Measurements from ENCODE around the gene GSTM3.

GSTM3 gene

DNA sequence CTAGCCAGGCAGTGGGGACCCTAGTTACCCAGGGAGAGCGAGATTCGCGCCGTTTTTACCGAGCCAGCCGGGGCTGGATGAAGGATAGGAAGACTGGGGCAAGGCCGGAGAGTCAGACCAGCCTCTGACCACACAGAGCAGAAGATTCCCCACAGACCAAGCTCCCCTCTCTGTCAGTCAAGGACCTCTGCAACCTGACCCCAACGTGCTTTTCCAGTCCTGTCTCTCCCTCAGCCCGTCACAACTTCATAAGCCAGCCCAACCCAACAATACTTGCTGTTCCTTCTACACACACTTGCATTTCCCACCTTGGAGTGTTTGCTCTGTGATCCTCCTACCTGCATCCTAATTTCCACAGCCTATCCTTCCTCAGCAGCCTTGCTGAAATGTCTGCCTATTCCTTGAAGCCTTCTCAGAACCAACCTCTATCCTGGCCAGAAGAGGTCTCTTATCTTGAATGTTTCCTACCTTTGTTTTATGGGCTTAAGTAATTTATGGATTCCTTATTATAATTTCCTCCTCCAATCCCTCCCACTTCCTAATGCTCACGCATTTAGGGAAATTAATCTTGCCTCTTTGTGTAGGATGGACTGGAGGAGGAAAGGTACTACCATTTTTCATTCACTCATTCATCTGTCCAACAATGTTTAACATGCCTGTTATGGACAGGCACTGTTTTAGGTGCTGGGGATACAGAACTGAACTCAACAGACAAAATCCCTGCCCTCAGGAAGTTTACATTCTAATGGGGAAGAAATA is at the start of gene GSTM3:
Gene GSTM3, minus strand, starts transcription at position 424 of the 759 bp plus-strand sequence. CDS start 751 bp downstream, outside the sequence.
- no peak for DNase-seq (ENCODE audit: low read depth)

DNA sequence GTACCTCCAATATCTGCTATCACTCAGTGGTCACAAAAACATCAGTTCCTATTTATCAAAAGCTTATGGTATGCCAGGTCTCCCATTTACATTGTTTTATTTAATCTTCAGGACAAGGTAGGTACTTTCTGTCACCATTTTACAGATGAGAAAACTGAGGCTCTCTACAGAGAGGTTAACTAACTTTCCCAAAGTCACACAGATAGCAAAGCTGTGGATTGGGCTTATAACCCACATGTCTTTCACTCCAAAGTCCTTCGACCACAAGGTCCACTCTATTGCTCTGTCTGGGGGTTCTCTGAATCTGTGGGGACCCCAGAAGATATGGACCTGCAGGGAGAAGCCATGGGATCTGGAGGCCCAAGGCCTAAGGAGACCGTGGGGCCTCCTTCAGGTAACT is 49.5 kb upstream of the GSTM3 start:
- no peak for DNase-seq (ENCODE audit: low read depth)

DNA sequence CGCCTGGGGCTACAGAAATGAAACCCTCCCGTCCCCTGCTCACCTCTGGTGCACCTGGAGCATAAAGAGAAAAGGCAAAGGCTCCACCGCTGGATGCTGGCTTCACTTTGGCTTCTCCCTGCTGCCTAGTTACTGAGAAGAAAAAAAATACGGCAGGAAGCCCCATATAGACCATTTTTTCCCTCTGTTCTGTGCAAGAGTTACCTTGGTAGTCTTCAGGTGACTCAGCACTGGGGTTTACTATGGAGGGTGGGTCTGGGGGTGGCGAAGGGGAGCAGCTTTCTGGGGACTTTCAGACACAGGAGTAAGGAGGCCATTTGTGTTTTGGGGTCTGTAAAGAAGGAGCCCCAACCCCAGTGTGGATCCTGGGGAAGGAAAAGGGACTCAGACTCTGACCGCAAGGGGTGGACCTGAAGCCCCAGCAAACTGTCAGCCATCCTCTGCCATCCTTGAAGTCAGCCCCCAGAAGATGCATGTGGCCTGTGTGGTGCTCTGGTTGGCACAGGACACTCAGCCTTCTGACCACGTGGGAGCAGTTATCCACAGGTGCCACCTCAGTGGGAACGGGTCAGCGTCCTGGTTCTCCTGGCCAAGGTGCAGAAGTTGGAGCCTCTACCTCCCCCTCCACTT is 48.8 kb upstream of the GSTM3 start:
- DNase-seq (ENCODE audit: low read depth), result no peak

DNA sequence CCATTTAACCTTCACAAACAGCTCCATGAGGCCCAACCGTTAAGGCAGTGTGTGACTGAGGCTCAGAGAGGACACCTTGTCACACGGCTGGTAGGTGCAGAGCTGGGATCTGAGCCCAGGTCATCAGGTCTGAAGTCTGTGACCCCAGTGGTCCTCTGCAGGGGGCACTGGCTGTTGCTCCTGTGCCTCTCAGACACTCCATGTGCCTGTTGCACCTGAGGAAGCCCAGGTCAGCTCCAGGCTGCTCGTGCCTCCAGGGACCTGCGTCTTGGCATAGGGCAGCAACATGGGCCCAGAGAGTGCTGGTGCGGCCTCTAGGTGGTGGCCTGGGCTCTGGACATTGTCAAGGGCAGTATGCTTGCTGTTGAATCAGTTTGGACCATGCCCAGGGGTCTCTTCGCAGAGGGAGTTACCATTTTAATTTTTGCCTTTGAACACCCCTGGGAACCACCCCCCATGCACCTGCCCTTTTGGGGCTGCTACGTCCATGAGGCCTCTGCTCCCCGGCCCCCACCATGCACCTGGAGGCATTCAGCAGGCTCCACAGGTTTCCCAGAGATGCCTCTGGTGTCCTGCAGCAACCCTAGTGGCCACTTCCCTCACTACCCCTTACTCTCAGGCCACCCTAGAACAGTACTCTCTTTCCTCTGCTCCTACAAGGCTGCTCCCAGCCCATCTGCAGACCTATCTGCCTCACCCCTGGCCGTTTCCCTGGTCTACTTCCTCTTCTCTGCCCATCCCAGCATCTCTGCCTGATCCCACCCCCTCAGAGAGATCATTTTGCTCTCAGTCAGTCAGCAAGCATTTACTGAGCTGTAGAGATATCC is 48.1 kb upstream of the GSTM3 start:
- no peak for DNase-seq (ENCODE audit: low read depth)

DNA sequence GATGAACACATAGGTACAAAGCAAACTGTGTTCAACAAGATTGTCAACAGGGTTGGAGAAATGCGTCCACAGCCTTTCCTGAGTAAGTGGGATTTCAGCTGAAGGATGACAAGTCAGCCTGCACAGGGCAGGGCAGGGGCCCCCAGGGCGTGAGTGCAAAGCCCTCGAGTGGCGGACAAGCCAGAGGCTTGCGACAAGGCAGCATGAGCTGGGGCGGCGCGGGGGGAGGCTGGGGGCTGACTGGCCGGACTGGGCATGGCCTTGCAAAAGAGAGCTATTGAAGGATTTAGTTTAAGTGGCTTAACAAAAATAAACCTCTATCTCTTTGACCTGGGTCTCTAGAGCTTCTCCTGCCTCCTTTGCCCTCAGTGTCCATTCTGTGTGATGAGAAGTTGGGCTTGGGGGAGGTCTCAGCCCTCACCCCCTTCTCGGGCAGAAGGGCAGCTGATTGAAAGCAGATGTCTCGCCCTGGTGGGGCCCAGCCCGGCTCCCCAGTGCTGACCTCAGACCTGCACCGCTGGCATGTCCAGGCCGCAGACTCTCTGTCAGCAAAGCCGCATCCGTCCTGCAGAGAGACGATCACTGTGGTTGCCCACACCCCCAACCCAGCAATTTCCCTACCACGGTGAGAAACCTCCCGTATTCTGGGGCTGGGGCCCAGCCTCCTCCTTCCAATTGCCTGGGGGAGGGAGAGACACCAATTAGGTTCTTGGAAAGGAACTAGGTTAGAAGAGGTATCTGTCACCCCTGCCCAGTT is 47.2 kb upstream of the GSTM3 start:
- no peak for DNase-seq (ENCODE audit: low read depth)

DNA sequence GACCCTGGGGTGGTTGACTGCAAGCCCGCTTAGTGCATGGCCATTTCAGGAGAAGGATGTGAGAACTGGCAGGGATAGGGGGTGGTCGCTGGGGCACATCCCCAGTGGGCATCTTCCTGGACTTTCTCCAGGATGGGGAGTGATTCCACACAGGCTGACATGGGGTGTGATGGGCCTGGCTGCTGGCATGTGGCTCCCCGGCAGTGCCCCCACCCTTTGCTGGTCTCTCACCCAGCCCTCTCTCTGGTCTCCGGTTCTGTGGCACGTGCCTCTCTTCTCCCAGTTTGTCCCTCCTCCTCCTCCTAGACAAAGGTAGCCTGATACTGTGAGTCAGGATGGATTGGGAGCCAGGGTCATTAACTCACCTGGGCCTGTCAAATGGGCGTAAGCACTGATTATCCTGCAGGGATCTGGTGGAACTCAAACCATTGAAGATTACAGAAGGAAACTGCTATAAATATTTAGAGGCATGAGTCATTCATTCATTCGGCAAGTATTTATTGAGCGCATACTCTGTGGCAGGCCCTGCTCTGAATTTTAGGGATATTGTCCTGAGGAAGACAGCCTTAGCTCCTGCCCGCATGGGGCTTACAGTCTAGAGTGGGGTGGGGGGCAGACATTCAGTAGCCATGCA is 46.5 kb upstream of the GSTM3 start:
- no peak for DNase-seq (ENCODE audit: low read depth)

DNA sequence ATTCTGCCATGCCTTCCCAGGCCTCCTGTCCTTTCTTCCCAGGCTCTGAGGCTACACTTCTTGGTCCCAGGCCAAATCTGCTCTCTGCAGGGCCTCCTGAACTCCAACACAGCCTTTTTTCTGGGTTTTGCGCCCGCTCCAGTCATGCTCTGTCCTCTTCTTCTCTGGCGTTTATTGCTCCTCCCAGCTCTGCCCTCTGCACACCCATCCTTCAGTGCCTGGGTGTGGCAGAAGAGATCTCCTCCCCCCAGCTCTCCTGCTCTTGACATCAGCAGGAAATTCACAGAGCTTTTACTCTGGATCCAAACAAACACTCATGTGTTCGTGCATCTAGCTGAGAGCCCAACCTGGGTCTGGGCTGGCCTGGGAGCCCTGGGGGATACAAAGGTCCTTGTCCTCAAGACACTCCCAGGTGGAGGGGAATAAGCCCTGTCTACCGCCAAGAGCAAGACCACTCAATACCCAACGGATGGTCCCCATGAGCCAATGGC is 45.7 kb upstream of the GSTM3 start:
- no peak for DNase-seq (ENCODE audit: low read depth)

DNA sequence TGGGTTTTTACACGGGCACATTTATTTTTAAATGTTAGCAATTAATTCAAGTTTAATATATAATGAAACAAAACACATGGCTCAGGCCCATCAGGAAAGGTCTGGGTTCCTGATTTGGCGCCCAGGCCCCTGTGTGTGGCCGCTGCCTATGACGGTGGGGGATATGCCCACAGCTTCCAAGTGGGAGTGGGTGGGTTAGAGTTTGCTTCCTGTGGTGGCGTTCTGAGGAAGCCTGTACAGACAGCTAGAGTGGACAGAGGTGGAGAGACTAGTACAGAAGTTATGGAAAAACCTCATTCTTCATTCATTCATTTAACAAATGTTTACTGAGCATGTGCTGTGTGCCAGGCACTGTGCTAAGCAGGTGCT is 45.3 kb upstream of the GSTM3 start:
- no peak for DNase-seq (ENCODE audit: low read depth)

DNA sequence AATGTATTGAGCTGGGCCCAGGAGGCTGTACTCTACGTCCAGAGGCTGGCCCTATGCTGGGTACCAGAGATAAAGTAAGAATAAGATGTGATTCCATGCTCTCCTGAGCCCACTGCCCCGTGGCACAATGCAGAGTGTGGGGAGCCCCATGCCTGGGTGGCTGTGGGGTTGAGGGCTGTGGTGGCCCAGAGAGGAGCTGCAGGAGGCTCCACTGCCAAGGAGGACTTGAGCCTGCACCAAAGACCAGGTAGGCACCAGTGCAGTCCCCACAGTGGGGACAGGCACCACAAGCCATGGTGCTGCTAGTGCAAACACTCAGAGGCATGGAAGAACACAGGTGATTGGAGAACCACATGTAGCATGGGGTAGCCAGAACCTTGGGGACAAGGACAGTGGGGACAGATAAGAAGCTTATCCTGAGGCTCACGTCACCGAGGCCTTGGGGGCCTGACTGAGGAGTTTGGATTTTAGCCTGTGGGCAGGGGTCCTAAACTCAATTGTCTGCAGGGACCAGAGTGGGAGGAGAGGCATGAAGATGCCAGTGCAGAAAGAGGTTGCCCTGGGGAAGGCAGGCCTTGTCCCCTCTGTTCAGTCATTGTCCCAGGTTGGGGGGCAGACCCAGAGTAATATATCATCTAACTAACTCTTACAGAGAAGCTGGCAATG is 44.7 kb upstream of the GSTM3 start:
- DNase-seq (ENCODE audit: low read depth), result no peak

DNA sequence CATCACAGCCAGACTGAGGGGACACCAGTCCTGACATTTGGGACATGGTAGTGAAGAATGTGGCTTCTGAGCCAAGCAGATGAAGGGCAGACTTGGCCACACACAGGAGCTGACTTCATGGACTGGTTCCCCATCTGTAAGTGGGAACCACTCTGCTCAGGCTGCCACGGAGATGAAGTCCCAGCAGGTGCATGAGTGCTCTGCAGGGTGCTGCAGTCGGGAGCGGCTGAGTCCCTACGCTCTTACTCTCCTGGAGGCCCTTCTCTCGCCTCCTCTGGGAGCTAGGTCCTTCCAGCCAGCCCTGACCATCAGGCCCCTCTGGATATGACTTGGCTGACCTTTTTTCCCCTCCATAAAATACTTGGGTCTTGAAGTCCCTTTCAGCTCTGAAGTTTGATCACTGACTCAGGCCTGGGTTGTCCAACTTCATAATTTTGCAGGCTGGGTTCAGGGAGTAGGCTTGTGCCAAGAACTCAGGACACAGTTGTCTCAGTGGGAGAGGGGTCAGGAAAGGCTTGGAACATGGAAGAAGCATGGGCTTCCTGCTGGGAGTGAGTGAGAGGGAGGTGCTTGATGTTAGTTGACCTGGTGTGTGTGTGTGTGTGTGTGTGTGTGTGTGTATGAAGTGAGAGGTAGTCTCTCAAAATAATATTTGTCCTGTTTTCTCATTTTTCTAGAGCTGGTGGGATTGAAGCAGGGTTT is 43.9 kb upstream of the GSTM3 start:
- no peak for DNase-seq (ENCODE audit: low read depth)

DNA sequence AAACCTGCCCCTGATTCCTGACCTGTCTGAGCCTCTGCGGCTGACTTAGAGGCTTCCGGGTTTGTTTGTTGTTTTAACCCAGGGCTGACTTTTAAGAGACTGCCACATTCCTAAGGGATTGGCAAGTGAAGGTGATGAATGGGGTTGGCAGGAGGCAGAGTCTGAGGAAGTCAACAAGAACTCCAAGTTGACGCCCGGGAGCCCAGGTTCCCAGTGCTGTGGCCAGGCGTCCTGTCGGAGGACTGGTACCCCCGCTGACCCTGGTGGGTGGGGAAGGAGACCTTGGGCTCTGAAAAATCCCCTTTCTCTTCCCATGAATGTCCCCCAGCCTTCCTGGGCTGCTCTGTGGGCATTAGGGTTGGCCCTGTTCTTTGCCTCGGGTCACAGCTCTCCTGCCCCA is 42.6 kb upstream of the GSTM3 start:
- no peak for DNase-seq (ENCODE audit: low read depth)

DNA sequence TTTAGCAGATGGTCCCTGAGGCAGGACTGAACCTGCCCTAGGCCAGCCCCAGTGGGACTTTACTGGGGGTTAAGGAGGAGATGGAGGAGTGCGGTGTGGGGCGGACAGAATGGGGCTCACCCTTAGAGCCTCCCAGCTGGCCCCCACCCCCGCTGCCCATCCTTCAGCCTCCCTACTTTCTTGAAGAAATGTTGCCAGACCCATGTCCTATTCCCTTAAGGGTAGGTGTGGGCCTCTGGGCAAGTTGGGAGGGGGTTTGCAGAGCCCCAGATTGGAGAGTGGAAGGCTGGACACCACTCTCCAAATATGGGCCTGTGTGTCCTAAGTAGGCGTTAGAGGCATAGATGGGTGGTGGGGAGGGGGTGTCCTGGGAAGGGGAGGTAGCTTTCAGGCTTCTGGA is 42.1 kb upstream of the GSTM3 start:
- DNase-seq (ENCODE audit: low read depth), result no peak

DNA sequence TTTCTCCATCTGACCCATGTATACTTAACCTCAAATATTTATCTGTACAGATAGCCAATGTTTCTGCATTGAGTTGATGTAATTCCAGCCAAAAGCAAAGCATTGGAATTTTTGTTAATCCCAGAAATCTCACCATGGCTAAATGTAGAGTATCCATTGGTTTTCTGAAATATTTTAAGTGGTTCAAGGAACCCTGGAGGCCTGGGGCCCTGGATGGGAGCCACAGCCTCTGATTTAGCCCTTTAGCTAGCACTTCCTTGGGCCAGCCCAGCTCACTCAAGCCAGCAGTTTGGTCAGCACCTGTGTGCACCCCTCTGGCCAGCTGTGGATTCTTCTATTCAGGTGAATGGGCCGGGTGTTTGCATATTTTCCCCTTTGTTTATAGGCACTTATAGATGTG is 41.7 kb upstream of the GSTM3 start:
- DNase-seq (ENCODE audit: low read depth), result no peak

DNA sequence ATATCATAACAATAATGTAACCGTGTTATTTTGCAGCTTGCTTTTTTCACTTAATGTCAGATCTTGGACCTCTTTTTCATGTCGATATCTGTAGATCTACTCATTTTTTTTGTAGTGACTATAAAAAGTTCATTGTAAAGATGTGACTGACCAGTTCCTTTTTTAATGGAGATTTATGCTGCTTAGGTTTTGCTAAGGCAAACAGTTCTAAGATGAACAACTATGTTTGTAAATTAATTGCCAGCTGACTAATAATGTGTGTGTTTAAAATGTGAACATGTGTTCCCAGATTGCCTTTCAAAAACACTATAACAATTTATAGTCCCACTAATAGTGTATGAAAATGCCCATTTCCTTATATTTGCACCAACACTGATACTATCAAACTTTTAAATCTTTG is 41.0 kb upstream of the GSTM3 start:
- DNase-seq (ENCODE audit: low read depth), result no peak

DNA sequence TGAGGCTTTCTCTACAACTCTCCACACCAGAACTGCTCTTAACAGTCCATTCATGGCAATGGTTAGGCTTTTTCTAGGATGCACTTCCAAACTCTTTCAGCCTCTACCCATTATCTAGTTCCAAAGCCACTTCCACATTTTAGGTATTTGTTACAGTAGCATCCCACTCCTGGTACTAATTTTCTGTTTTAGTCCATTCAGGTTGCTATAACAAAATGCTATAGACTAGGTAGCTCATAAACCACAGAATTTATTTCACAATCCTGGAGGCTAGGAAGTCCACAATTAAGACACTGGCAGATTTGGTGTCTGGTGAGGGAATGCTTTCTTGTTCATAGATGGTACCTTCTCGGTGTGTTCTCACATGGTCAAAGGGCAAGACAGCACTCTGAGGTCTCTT is 40.1 kb upstream of the GSTM3 start:
- DNase-seq (ENCODE audit: low read depth), result no peak

DNA sequence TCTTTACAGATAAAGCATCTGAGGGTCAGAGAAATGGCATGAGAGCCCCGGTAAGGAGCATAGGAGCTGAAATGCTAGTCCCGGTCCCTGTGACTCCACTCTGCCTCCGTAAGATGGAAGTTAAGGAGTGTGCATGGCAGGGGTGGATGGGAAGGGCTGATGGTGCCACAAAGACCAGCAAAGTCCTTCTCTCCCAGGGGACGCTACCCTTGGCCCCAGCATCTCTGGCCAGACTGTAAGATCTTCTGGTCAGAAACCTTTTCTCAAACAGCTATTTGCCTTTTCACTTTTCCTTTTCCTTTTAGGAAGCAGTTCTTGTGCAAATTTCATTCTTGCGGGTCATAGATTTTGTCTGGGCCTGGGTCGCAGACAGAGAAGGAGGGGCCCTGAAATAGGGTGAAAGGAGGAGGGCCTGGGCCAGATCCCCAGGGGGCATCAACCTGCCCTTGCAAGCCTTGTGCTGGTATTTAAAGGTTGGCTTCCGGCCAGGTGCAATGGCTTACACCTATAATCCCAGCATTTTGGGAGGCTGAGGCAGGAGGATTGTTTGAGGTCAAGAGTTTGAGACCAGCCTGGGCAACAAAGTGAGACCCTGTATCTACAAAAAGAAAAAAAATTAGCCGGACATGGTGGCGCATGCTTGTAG is 37.3 kb upstream of the GSTM3 start:
- no peak for DNase-seq (ENCODE audit: low read depth)

DNA sequence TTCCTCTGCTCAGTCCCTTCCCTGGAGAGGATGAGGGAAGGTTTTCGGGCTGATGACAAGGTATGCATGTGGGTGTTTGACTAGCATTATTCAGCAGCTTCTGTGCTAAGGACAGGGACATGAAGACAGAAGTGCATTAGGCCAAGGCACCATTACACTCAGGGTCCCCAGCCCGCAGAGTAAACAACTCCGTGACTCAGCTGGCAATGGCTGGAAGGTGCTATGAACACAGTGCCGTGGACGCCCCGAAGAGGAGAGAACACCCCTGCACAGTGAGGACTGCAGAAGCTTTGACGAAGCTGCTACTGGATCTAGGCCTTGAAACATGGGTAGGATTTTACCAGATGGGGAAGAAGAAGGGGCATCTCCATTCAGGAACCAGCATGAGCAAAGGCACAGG is 36.6 kb upstream of the GSTM3 start:
- no peak for DNase-seq (ENCODE audit: low read depth)

DNA sequence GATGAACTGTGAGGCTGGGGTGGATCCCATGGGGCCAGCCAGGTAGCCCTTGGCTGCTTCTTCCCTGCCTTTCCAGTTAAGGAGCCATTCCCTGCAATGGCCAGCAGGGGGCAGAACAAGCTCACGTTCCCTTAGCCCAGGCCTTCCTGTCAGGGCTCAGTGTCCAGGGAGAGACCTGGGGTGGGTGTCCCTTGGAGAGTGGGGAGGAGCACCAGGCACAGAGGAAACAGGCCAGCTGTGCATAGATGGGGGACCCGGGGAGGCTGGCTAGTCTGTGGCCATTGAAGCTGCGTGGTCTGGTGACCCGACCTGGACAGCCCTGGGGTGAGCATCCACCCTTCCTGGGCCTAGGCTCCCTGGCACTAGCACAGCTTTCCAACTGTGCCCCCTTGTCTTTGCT is 36.1 kb upstream of the GSTM3 start:
- peak; percentile 52 for DNase-seq (ENCODE audit: low read depth)

DNA sequence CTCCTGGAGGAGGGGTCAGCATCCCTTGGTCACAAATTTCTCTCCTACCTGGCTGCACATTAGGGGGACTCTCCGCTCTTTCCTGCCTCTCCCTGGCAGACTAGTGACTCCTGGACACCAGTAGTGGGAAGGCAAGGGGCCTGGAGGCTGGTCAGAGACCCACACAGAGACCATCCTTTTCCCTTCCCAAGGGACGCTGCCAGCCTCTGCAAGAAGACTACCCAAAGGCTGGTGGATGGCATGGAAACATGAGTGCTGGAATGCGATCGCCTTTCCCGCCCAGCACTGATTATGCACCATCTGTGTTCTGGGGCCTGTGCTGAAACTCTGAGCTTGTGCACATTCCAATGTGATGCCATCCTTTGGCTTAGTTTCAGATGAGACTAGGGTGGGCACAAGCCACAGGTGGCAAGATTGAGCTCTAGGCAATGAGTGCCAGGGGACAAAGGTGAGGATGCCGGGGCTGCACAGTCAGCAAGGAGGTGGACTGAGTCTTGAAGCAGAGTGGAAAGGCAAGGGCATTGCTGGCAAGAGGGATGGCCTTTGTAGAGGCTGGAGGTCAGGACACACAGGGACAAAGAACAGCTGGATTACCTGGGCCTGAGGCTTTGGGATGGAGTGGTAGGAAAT is 35.5 kb upstream of the GSTM3 start:
- no peak for DNase-seq (ENCODE audit: low read depth)

DNA sequence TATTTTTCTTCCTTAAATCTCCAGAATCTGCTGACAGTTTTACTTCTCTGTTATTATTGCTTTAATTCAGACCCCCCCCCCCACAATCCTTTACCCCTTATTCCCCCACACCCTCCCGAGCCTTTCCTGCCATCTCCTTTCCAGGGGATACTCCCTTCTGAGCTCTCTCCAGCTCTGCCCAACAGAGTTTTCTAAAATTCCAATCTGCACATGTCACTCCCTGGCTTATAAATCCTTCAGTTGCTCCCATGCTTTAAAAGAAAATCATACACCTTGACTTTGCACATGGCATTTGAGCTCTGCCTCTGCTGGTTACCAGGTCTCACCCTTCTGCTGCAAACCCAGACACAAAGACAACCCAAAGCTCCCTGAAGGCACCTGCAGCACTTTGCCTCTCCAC is 34.6 kb upstream of the GSTM3 start:
- no peak for DNase-seq (ENCODE audit: low read depth)

Measured in stimulated activated CD8-positive, alpha-beta memory T cell treated with anti-CD3 and anti-CD28 coated beads, Interleukin-15, amount 100 ng/mL, for 24 hours (primary cell).